Muscle of arm (tissue), 12 donors: ENCODE data around the gene EML4. TPM values are rescaled to one million over a fixed set of nuclear protein-coding genes. Genes with fewer than 3 reads are reported as not detected.

Experiments
- DNase-seq: peaks from one replicate; pipeline ENCODE4 v3.0.0-alpha.2; 2013
- polyA plus RNA-seq, 12 donors: library from polyadenylated mRNA; unstranded; fragments of 120-200 nt; gene quantifications; one replicate each; pipeline ENCODE4 v1.2.1, GENCODE V29; 2013; ENCODE audit not compliant: insufficient read length in 12 of 12

Gene EML4
- polyA plus RNA-seq, 12 donors: 23.8 to 69.9 (median 37.4) TPM; not detected in 1

- DNase-seq: no peak
These were observed 50.0 kb downstream of the EML4 start for GRCh38 chr2:42219160-42219559.

DNA sequence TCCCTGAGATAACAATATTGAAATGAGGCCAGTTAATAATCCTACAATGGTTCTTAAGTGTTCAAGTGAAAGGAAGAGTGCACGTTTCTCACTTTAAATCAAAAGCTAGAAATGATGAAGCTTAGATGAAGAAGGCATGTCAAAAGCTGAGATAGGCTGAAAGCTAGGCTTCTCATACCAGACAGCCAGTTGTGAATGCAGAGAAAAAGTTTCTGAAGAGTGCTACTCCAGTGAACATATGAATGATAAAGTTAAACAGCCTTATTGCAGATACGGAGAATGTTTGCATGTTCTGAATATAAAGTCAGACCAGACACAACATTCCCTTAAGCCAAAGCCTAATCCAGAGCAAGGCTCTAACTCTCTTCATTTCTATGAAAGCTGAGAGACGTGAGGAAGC lies 51.4 kb downstream of the EML4 start:
- DNase-seq: no peak

- no peak for DNase-seq
These were observed 54.1 kb downstream of the EML4 start for GRCh38 chr2:42223067-42223854.

GRCh38 chr2:42223855-42224268 lies 54.7 kb downstream of the EML4 start:
- DNase-seq: no peak

GRCh38 chr2:42224422-42225067 lies 55.4 kb downstream of the EML4 start:
- DNase-seq: no peak

- DNase-seq: no peak
These were observed 56.4 kb downstream of the EML4 start for GRCh38 chr2:42225573-42225972.

- no peak for DNase-seq
These were observed 58.3 kb downstream of the EML4 start for GRCh38 chr2:42227491-42227890.

DNA sequence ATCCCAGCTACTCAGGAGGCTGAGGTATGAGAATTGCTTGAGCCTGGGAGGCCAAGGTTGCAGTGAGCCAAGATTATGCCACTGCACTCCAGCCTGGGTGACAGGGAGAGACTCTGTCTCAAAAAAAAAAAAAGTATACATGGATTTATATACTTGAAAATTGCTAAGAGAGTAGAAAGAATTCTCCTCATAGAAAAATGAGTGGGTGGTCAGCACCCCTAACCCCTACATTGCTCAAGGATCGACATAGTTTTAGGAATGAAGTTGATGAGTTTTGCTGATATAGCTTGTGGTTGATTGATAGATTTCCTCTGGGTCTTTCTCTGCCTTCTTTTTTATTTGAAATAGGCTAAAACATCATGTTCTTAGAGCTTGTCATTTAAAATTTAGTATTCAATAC lies 58.9 kb downstream of the EML4 start:
- no peak for DNase-seq

DNA sequence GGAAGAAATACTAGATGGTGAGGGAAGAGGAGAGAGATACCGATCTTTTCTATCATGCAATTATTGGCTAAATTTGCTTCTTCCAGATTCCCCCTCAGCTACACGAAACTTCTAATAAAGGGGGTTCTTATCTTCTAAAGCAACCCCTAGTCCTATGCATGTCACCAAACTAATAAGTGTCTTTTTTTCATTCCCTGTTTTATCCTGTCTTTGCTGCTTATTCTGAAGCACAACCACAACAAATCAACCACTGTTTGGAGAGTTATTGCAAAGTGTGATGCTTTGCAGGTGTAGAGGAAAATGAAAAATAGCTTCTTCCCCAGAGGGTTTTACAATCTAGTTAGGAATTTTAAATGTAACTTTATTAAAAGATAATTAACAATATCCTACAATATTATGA lies 60.8 kb downstream of the EML4 start:
- no peak for DNase-seq

DNA sequence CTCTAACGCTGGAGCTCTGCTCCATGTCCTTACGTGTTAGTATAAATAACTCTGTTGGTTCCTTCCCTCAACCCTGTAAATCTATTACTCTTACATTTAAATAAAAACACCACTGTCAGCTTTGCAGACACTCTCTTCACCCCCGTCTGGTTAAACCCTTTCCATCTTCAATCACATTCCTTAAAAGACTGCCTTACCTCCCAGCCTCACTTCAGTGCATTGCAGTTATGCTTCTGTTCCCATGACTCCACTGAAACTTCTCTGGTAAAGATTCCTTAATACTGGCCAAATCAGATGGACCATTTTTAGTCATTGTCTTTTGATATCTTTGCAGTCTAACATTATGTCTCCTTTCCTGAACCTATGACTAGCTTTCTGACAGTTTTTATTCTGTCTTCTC lies 61.7 kb downstream of the EML4 start:
- no peak for DNase-seq

GRCh38 chr2:42232024-42232423 lies 62.9 kb downstream of the EML4 start:
- DNase-seq: no peak

GRCh38 chr2:42233976-42234441 lies 64.9 kb downstream of the EML4 start:
- DNase-seq: no peak

DNA sequence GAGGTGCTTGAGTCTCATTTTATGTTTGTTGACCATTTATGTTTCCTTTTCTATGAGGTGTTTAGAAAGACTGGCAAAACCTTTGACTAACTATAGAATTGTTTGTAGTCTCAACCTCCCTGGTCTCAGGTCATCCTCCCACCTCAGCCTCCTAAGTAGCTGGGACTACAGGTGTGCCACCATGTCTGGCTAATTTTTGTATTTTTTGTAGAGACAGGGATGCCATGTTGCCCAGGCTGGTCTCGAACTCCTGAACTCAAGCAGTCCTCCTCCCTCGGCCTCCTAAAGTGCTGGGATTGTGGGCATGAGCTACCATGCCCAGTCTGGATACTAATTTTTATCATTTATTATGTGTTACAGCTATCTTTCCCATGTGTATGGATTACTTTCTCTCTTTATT lies 67.8 kb downstream of the EML4 start:
- no peak for DNase-seq

GRCh38 chr2:42238644-42239288 lies 69.6 kb downstream of the EML4 start:
- DNase-seq: no peak

DNA sequence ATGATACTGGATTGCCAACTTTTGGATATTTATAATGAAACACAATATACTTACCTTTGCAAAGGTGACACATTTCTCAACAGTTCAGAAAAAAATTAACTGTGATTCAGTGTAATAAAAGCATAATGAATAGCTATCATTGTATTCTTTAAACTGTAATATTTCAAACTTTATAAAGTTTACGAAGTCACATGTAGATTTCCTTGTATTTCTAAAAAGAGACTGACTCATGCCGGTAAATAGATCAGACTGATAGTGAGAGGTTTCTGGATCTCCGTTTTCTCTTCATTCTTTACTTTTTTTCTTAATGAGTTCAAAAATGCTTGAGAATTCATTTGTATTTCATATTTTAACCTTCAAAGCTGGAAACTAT lies 70.1 kb downstream of the EML4 start:
- DNase-seq: no peak

GRCh38 chr2:42239811-42240210 lies 70.7 kb downstream of the EML4 start:
- DNase-seq: no peak

GRCh38 chr2:42241517-42241916 lies 72.4 kb downstream of the EML4 start:
- no peak for DNase-seq

DNA sequence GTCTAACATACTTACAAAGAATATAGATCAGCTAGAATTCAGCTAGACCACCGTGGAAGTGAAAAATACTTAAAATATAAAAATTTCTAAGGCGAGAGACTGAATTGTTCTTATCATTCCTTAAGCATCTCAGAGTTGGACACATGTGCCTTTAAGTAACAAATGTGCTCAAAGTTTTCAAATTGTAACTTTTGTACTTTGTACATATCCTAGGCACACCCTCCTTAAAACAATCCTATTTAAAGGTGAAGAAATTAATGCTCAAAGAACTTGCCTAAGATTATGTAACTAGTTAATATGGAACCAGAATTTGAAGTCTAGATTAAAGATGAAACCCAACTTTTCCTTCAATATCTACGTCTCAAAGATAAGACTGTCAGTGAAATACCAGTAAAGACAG lies 74.1 kb downstream of the EML4 start:
- no peak for DNase-seq

GRCh38 chr2:42244520-42244919 lies 75.4 kb downstream of the EML4 start:
- DNase-seq: no peak

DNA sequence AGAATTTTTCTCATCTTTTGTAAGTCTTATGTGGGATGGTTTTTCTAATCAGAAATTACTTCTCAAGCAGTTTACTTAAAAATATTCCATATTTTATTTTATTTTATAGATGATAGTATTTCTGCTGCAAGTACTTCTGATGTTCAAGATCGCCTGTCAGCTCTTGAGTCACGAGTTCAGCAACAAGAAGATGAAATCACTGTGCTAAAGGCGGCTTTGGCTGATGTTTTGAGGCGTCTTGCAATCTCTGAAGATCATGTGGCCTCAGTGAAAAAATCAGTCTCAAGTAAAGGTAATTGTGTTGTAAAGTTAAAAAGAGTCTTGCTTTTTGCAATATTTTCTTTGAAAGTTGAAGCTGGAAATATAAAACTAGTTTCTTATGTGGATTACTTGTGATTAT lies 76.2 kb downstream of the EML4 start:
- no peak for DNase-seq

DNA sequence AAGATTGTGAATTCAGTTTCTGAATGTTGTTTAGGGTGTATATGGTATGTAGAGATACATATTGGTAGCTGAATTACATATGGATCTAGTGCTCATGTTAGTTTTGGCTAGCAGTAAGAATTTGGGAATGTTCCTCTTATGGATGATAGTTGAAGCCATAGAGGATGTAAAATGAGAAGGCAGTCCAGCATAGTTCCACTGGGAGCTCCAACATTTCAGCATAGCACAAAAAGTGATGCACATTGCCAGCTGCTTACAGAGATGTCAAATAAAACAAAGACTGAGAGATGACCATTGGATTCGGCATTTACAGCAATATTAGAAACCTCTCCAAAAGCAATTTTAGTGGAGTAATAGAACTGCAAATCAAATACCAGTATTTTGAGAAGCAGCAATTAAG lies 77.4 kb downstream of the EML4 start:
- peak; percentile 56 for DNase-seq

- DNase-seq: no peak
These were observed 79.7 kb downstream of the EML4 start for GRCh38 chr2:42248846-42249245.

- no peak for DNase-seq
These were observed 80.1 kb downstream of the EML4 start for GRCh38 chr2:42249284-42249683.
